ENCODE results near the gene SFTPD. TPM values are rescaled to one million over a fixed set of nuclear protein-coding genes. Genes with fewer than 3 reads are reported as not detected.
"Not testable (repeated sequence)": the region's sequence is repeated elsewhere in the genome, so short reads cannot be mapped to it uniquely, and the experiment has no call there.

SFTPD gene
- 1 to 10 TPM in 1 of 2 donors, under 1 TPM in 1; 0.94 to 1.5 TPM for total RNA-seq
- polyA plus RNA-seq (ENCODE audit: insufficient read depth, low read depth, low replicate concordance), result 0.92 TPM
- long read RNA-seq, donor 1, result 0 reads
- long read RNA-seq, donor 2, result 0 reads

- DNase-seq, result no peak
- Histone ChIP-seq H3K4me3 (no peak within 1 kb of the TSS), H3K36me3 (ENCODE audit: low read depth, missing control alignments) (no peaks in the 10 kb centered on the region), H3K27ac (no peak within 1 kb of the TSS), H3K27me3 (no peaks in the 10 kb centered on the region), H3K4me1 (no peaks in the 10 kb centered on the region), H3K9me3 (no peaks in the 10 kb centered on the region)
- 58 to 73% methylated on average over 2 to 3 of the region's 3 CpGs for WGBS, 2 donors
- intact Hi-C loops (cut with DNase I; ENCODE audit: low total_unique reads), result no loop called here
- no peak for TF ChIP-seq CTCF (IDR thresholded peaks at IDR 0.05)
- TF ChIP-seq POLR2A (IDR thresholded peaks at IDR 0.05), result no peak
These were observed at the start of gene SFTPD for GRCh38 chr10:79948976-79949722. Gene SFTPD (minus strand): TSS chr10:79949105. CDS start chr10:79946659, 2,446 bp downstream.

- intact Hi-C loops (cut with DNase I; ENCODE audit: low total_unique reads), result no loop called here
- no peak for DNase-seq
- no peak overlapping the region for H3K4me3 ChIP-seq
- H3K27ac ChIP-seq, result no peak overlapping the region
- no peaks in the 10 kb centered on the region for H3K36me3 ChIP-seq (ENCODE audit: low read depth, missing control alignments)
- H3K4me1 ChIP-seq, result no peaks in the 10 kb centered on the region
- H3K27me3 ChIP-seq, result no peaks in the 10 kb centered on the region
- H3K9me3 ChIP-seq, result no peaks in the 10 kb centered on the region
- 29% methylated on average over 1 of the region's 1 CpG; no CpG with 5 or more reads in 1 of the 2 donors for WGBS, 2 donors
- no peak for TF ChIP-seq POLR2A (IDR thresholded peaks at IDR 0.05)
- TF ChIP-seq CTCF (IDR thresholded peaks at IDR 0.05), result no peak
These were observed 47.2 kb upstream of the SFTPD start for GRCh38 chr10:79995979-79996634.

- Histone ChIP-seq H3K27ac (no peak overlapping the region), H3K36me3 (ENCODE audit: low read depth, missing control alignments) (no peaks in the 10 kb centered on the region), H3K4me1 (no peaks in the 10 kb centered on the region), H3K9me3 (no peaks in the 10 kb centered on the region), H3K4me3 (no peak overlapping the region), H3K27me3 (no peaks in the 10 kb centered on the region)
- no peak for DNase-seq
- TF ChIP-seq POLR2A (IDR thresholded peaks at IDR 0.05) (no peak), CTCF (IDR thresholded peaks at IDR 0.05) (no peak)
- 67 to 85% methylated on average over 5 of the region's 5 CpGs for WGBS, 2 donors
- intact Hi-C loops (cut with DNase I; ENCODE audit: low total_unique reads), result no loop called here
These were observed 45.7 kb upstream of the SFTPD start for GRCh38 chr10:79994556-79994955.

- H3K4me3 ChIP-seq; H3K27me3 ChIP-seq; H3K27ac ChIP-seq; intact Hi-C loops (cut with DNase I; ENCODE audit: low total_unique reads); H3K4me1 ChIP-seq; DNase-seq; H3K36me3 ChIP-seq (ENCODE audit: low read depth, missing control alignments); H3K9me3 ChIP-seq: not testable (repeated sequence)
- 93 to 98% methylated on average over 2 of the region's 2 CpGs for WGBS, 2 donors
These were observed 39.3 kb upstream of the SFTPD start for GRCh38 chr10:79988199-79988598.

GRCh38 chr10:79986661-79987060 is 37.8 kb upstream of the SFTPD start:
- 51 to 60% methylated on average over 2 of the region's 2 CpGs for WGBS, 2 donors
- H3K4me3 ChIP-seq; H3K27ac ChIP-seq; H3K4me1 ChIP-seq; DNase-seq; H3K27me3 ChIP-seq; intact Hi-C loops (cut with DNase I; ENCODE audit: low total_unique reads); H3K9me3 ChIP-seq; H3K36me3 ChIP-seq (ENCODE audit: low read depth, missing control alignments): not testable (repeated sequence)
